ENCODE results near the gene PEX16.

The PEX16 gene

GRCh38 chr11:45917623-45918330, at the start of gene PEX16:
Gene PEX16 (minus strand): TSS chr11:45917877. CDS start chr11:45917811, 66 bp downstream.
- peak; percentile 98 for DNase-seq

DNA sequence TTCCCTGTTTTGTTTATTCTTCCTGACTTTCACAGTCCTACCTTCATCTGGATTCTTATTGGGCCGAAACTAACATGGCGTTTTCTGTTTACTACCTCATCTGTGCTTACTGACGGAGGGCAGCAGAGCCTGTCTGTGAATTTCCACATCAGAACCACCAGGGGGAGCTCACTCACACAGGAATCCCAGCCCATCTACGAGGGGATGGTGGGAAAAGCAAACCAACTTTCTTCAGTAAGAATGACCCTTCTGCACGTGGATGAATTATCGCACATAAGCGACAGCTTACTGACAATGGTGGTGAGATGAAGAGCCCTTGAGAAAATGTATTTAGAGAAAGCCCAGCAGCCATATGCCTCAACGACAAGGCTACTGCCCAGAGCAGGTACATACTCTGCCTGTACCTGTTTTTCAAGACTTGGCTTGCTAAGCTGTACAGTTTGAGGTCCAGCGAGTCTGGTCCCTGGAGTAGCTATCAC, 47.3 kb upstream of the PEX16 start:
- peak; percentile 78 for DNase-seq

DNA sequence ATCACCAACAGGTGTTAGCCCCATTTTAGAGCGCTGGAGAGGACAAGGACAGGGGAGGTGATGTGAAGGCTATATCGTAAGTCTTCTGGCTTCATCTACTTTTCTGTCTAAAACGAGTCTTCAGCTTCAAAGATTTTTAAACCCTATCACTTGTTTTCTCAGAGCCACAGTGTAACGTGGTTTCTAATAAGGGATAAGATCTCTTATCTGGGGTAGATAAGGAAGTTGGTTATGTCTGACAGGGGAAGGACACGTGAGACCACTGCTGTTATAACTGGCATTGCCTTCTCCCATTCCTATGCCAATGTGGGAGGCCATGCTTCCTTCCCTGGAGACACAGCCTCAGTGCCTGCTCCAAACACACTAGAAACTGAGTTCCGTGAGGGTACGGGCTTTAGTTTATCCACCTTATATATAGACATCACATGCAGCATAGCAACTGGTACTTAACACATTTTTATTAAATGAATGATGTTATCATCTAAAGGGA, 44.1 kb upstream of the PEX16 start:
- no peak for DNase-seq

- DNase-seq, result no peak
Measured at GRCh38 chr11:45960387-45961095, 42.9 kb upstream of the PEX16 start.

- DNase-seq, result no peak
Measured at GRCh38 chr11:45959851-45960250, 42.2 kb upstream of the PEX16 start.

- no peak for DNase-seq
Measured at GRCh38 chr11:45949992-45950407, 32.3 kb upstream of the PEX16 start.

DNA sequence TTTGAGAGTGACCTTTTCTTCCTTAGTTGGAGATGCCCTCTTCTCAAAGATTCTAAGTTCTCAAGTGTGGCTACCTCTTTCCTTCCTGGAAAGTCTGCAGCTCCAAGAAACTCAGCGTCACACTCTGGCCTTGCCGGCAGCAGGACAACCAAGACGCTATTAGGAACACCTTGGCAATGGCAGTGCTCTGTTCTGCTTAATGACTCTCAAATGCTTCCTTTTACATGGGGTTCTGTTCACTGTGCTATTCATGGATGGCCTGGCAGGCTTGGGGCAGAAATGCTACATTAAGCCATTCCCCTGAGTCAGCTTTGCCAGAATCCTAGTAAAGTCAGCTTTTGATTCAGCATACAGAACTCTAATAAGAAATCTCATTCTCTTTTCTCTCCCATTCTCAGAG, 30.7 kb upstream of the PEX16 start:
- DNase-seq, result no peak

DNA sequence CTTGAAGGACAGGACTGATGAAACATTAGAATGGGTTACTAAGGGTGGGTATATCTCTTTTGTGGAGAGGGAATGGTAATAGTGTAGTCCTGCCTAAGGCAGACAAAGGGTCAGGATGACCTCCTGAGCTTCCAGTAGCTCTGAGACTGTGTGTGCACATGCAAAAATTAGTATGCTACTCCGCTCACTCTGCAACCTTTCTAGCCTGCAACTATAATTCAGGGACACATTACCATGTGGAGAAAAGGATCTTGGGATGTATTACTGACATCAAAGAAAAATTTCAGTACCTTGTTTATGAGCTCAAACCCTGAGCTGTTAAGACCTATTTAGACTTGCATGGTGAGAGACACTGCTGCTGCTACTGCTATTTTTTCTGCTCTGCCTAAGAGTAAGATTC, 30.2 kb upstream of the PEX16 start:
- no peak for DNase-seq

- DNase-seq, result no peak
Measured at GRCh38 chr11:45945397-45945999, 27.8 kb upstream of the PEX16 start.

GRCh38 chr11:45942381-45942780, 24.7 kb upstream of the PEX16 start:
- no peak for DNase-seq

DNA sequence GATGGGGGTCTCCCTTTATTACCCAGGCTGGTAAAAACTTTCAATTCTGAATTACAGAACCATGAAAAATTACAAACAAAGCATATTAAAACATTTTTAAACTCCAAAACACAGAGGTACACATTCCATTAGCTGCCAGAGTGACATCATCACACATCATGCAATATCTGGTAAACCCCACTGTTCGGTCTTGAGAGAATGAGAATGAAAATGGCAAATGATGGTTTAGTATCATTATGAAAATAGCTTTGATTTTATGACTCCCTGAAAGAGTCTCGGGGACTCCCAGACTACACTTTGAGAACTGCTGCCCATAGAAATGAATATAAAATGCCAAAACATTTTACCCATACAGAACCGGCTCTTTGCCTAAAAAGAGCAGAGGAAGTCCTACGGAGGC, 23.6 kb upstream of the PEX16 start:
- no peak for DNase-seq

- DNase-seq, result no peak
Measured at GRCh38 chr11:45939836-45940235, 22.2 kb upstream of the PEX16 start.

- DNase-seq, result no peak
Measured at GRCh38 chr11:45937916-45938315, 20.2 kb upstream of the PEX16 start.

DNA sequence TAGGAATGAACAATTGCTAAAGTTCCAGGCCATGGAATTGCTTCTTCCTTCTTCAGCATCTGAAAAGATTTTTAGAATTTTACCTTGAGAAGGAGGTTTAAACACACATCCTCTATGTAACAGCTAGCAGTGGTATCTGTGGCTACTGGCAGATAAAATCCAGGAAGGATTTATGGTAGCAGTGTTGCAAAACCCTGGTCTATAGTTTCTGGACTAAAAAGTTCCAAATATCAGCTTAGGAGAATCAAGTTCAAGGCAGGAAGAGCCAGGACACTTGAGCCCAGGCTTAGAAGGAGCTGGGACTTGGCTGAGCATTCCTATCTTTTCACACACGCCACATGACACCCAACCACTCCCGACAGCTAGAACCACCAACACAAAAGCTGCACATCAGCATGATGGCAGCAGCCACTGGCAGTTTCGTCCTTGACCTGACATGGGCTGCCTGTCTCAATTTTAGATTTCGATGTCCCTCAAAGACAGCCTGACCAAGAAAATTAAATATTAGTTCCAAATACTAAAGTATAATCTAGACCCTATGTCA, 18.9 kb upstream of the PEX16 start:
- DNase-seq, result no peak

DNA sequence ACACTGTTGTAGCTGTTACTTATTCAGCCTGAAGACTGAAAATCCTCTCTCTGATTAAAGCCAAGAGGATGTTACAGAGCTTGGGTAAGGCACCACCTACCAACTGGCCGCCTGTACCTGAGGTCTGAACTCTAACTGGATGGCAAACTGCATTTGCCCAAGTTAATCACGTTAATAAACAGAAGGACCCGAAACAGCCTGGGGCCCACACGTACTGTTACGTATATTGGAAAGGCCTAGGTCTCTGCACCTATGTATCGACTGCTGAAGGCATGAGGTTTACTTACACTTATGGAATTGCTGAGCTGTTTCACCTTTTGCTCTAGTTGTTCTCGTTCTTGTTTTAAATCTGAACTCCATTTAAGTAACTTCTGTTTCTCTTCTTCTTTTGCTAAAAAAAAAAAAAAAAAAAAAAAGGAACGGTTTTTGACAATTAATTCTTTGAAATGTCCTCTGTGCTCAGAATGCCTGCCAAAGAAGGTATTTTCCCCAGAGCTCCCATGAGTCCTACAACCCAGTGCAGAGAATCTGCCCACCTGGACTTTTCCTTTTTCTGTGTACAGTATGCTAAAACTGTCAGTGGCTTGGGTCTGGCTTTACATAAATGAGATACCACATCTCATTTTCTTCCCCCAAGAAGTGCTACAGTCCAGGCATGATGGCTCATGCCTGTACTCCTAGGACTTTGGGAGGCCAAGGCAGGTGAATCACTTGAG, 17.8 kb upstream of the PEX16 start:
- DNase-seq, result no peak

DNA sequence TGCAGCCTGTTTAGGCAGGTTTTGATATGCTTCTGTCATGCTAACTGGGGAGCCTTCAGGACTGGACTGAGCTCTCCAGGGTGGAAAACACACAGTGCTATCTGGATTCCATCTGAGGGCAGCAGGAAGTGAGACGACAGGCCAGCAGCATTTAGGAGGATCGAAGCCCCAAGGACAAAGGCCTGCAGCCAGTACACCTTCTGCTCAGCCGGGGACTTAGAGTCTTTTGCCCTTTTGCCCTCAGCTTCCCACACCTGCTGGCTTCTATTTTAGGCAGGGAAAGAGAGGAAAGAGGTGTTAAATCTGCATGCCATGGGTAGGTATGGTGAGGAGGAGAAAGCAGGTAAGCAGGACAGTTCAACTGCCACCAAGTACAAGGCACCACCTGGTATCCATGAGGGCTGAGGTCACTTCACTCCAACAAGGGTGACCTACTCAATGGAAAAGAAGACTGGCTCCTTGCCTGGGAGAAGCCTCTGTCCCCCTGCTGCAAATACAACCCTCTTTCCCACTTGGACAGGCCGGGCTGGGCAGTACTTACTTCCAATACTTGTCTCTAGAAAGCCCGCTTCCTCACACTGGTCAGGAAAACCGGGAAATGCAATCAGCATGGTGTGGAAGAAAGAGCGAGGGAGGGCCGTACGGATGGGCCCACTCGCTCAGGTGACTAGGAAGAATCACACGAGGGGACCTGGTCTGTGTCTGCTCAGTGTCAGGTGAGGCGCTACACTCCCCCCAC, 17.1 kb upstream of the PEX16 start:
- no peak for DNase-seq

- no peak for DNase-seq
Measured at GRCh38 chr11:45933846-45934579, 16.3 kb upstream of the PEX16 start.

DNA sequence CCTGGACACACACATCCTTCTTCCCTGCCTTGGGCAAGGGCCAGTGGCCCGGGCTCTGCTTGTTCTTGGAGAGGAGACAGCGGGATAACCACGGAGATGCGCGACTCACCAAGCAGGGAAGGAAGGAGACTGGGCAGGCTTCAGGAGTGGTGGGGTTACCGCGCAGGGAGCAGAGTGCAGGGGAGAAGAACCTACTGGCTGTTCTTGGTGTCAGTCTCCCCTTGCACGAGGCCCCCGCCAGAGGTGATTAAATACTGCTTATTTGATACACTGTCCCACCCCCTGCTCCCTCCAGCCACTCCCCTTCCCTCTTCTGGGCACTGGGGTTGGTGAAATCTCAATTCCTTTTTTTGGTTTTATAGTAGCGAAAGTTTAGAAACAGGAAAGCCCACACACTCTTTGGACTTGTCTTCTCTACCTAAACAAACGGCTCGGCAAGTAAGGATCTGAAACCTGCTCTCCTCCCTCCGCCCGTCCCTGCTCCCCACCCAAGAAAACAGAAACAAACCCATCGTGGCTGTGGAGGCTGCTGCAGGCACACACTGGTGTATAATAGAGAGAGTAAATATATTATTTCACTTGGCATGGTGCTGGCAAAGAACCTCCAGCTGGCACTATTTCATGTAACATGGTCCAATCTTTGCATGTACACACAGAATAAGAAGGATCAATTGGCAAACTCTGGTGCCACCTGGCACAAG, 15.6 kb upstream of the PEX16 start:
- DNase-seq, result no peak

GRCh38 chr11:45932217-45932616, 14.5 kb upstream of the PEX16 start:
- DNase-seq, result no peak

DNA sequence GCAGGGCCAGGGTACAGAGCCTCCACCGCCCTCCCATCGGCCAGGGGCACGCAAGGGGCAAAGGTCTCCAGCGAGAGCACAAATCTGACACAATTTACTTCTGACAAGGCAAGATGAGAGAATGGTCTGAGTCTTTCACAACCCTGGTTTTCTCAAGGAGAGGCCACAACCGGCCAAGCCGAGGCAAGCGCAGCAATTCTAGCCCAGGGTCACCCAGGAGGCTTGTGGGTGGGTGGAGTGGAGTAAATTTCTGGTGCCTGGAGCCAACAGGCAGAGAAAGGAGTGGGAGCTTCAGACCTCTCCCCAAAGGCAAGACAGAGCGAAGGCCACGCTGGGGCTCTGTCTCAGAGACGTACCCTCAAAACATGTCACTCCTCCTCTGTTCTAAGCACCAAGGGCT, 14.1 kb upstream of the PEX16 start:
- DNase-seq, result no peak
